NCI-H2196 treated with DMSO at 0.1 percent for 48 hours (cell line): ENCODE data around the gene MMP15.
"Not testable (repeated sequence)": the region's sequence is repeated elsewhere in the genome, so short reads cannot be mapped to it uniquely, and the experiment has no call there.

Source experiments
- DNase-seq: peaks from one replicate; lab custom pipeline; 2025; ENCODE audit not compliant: unreplicated experiment; lab: John Stamatoyannopoulos, UW

MMP15 gene

DNA sequence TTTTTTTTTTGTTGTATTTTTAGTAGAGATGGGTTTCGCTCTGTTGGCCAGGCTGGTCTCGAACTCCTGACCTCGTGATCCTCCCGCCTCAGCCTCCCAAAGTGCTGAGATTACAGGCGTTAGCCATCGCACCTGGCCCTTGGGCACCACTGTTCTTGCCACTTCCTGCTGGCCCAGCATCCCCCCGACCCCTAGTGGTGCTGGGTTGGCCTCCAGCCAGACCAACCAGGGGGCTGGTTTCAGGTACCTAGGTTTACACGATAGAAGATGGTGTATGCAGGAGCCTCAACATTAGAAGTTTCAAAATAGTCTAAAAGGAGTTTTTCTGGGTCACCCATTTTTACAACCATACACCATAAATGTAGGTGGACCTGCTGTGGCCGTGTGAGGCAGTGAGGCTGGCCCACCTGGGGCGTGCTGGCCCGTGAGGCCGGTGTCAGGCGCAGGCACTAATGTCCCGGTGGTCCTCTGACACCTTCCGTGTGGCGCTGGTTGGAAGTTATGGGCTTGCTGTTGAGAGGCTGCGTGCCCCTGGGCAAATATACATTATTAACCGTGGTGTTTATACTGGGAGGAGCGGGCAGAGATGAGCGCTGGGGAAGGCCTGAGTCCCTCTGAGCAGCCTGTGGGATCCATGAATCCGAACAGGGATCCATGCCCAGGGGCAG lies 60.2 kb downstream of the MMP15 start:
- no peak for DNase-seq

DNA sequence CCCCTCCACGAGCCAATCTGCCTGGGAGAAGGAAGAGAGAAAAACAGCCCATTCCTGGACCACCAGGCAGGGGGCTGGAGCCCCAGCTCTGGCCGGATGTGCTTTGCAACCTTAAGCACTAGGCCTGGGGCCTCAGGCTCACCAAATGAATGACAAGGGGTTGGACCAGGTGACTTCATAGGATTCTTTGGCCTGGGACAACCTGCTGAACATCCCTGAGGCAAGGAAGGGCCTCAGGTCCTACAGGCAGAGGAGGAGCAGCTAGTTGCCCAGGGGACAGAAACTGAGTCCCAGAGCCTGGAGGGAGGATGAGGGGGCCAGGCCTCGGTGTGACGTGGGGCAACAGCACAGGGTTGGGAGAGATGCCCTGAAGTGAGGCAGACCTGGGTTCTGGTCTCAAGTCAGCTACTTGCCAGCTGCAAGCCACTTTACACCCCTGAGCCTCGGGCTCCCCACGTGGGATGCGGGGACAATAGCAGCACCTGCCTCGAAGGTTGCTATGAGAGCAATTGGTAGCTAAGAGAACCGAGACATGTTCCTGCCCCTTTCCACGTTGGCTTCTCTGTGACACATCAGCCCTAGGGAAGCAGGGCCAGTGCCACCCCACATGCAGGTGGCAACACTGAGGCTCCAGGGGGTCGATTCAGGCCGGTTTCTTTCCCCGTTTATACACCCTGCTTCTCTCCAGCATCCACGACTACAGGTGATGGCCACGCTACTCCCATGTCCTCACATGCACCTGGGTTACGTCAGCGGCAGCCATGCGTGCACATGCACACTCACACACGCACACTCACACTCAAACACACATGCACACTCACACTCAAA lies 61.0 kb downstream of the MMP15 start:
- DNase-seq = peak; percentile 9

DNA sequence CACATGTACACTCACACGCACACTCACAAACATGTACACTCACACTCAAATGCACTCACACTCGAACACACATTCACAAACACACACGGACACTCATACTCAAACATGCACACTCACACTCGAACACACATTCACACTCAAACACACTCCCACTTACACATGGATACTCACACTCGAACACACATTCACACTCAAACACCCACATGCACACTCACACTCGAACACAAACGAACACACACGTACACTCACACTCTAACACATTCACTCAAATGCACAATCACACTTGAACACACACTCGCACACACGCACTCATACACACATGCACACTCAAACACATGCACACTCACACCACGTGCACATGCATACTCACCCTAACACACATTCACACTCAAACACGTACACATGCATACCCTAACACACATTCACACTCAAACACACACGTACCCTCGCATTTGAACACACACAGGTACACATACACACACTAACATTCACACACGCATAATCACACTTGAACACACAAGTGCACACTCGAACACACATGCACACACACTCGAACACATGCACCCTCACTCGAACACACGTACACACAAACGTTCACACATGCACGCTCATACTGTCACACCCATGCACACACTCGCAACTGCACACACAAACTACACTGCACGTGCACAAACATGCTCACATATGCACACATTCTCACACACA lies 61.8 kb downstream of the MMP15 start:
- DNase-seq = no peak

DNA sequence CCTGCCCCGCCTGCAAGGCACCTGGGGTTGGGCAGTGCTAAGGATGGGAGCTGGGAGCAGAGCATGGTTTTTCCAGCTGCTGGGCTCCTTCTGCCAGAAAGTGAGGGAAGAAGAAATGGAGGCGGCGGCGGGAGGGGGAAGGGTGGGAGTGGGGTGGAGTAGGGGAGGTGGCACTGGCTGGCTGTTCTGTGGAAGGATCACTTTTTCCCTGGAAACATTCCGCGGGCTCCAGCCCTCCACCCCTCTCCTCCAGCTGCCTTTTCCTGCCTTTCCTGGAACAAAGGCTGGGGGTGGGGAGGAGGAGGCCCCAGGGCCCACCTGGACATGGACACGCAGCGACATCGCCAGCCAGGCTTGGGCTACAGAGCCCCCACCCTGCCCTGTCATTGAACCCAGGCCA lies 62.5 kb downstream of the MMP15 start:
- DNase-seq = no peak

DNA sequence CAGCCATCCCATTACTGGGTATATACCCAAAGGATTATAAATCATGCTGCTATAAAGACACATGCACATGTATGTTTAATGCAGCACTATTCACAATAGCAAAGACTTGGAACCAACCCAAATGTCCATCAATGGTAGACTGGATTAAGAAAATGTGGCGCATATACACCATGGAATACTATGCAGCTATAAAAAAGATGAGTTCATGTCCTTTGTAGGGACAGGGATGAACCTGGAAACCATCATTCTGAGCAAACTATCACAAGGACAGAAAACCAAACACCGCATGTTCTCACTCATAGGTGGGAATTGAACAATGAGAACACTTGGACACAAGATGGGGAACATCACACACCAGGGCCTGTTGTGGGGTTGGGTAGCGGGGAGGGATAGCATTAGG lies 64.8 kb downstream of the MMP15 start:
- DNase-seq = not testable (repeated sequence)

DNA sequence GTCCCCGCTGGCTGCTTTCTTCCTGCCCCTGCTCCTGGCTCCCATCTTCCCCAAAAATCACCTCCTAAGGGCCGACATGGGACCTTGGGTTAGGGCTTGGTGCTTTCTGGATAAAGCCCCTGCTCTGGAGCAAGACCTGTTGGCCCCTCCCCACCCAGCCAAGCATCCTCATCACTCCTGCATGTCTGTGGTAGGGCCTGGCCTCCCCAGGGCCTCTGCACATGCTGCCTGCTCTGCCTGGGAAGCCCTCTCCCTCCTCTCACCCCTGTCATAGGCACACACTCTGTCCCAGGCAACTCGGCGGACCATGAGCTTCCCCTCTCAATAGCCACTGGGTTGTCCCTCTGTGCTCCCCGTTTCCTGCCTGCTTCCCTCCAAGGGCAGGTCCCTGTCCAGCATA lies 68.5 kb downstream of the MMP15 start:
- no peak for DNase-seq

DNA sequence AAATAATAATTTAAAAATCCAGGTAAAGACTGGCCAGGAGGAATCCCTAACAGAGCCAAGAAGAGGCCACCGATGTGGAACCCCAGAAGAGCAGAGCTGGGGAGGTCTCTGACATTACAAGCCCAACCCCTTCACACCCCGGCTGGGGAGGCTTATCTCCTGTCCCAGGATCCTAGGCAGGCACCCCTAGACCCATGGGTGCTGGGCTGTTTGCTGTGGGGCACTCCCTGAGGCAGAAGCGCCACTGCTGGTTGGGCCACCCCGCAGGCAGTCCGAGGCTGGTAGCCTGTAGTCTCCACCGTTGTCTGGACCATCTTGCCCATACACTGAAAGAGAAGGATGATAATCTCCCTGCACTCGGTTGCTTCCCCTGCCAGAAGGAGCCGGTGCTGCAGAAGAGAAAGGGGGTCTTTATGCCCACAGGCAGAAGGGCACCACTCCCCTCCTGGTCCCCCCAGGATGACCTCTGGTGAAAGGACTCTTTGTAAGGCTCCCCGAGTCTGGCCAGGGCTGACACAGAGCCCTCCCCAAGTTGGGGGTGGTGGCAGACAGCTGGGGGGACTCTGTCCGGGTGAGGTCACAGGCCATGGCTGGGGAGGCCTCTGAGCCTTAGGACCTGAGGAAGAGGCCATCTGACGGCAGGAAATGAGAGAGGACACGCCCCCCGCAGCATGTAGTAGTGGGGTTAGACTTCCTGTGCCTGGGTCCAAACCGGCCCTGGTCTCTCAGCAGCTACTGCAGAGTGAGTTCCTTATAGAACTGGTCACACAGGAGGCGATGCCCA lies 69.4 kb downstream of the MMP15 start:
- DNase-seq = no peak

DNA sequence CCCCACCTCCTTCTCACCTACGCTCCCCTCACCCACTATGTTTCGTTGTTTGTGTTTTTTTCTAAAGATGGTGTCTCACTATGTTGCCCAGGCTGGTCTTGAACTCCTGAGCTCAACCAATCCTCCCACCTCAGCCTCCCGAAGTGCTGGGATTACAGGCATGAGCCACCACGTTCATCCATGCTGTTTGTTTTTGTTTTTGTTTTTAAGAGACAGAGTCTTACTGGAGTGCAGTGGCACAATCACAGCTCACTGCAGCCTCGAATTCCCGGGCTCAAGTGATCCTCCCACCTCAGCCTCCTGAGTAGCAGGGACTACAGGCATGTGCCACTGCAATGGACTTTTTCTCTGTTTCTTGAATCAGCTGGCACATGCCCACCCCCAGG lies 70.0 kb downstream of the MMP15 start:
- not testable (repeated sequence) for DNase-seq

DNA sequence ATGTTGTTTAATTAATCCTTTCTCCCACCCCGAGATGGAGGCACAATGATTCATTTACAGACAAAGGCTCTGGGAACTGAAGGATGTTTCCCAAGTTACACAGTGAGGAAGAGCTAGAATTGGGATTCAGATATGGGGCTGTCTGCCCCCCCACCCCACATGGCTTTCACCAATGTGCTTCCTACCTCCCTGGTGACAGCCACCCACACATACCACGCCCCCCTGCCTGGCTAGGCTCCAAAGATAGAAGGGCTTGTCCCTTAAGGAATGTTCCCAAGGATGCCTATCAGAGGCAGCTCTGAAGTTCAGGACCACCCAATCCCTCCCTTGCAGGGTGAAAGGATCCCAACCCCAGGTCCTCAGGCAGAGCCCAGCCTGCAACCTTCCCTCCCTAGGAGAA lies 70.7 kb downstream of the MMP15 start:
- no peak for DNase-seq
